ENCODE measurements around the gene SPAG5.

The SPAG5 gene

GRCh38 chr17:28575126-28575795 is 23.6 kb downstream of the SPAG5 start:
- DNase-seq (ENCODE audit: low spot score), result no peak
- TF ChIP-seq, protein P1, sequence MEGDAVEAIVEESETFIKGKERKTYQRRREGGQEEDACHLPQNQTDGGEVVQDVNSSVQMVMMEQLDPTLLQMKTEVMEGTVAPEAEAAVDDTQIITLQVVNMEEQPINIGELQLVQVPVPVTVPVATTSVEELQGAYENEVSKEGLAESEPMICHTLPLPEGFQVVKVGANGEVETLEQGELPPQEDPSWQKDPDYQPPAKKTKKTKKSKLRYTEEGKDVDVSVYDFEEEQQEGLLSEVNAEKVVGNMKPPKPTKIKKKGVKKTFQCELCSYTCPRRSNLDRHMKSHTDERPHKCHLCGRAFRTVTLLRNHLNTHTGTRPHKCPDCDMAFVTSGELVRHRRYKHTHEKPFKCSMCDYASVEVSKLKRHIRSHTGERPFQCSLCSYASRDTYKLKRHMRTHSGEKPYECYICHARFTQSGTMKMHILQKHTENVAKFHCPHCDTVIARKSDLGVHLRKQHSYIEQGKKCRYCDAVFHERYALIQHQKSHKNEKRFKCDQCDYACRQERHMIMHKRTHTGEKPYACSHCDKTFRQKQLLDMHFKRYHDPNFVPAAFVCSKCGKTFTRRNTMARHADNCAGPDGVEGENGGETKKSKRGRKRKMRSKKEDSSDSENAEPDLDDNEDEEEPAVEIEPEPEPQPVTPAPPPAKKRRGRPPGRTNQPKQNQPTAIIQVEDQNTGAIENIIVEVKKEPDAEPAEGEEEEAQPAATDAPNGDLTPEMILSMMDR (IDR thresholded peaks at IDR 0.05; ENCODE audit: extremely low read depth, missing control alignments), result no peak

DNA sequence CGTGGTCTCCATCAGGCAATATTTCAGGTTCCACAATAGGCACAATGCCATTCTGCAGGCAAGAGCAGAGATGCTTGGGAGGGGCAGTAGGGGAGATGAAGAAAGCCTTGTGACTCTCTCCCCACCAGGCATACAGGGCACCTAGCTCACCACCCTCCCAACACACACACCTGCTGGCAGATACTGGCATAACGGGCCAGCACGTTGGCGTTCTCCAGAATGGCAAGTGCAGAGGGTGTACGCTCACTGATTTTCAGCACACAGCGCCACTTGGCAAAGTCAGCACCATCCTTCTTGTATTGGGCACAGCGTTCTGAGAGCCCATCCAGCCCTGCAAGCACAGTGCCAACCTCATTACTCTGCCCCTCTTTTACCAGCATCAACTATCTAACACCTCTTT is 24.3 kb downstream of the SPAG5 start:
- DNase-seq (ENCODE audit: low spot score), result no peak
- TF ChIP-seq, protein P1 (IDR thresholded peaks at IDR 0.05; ENCODE audit: extremely low read depth, missing control alignments), result no peak

DNA sequence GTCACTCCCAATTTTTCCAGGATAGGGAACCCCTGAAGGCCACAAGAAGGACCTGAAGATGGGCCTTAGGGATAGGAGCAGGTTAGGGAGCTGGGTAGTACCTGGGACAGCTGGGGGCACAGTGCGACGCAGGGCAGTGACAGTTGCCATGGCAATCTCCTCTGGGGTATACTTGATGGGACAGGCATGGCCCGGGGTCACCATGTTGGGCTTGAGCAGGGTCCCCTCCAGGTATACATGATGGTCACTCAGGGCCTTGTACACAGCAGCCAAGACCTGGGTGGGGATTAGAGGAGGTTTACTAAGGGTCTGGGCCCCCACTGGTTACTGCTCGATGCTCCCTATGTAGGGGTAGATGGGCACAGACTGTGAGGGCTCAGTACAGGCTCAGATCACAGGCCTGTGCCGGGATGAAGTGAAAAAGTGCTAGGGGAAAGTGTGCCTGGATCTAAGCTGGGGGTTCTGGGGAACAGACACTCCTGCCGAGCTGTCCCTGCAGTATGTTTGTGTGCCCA is 24.8 kb downstream of the SPAG5 start:
- DNase-seq (ENCODE audit: low spot score), result no peak
- TF ChIP-seq, protein P1 (IDR thresholded peaks at IDR 0.05; ENCODE audit: extremely low read depth, missing control alignments), result no peak

GRCh38 chr17:28573521-28573920 is 25.3 kb downstream of the SPAG5 start:
- DNase-seq (ENCODE audit: low spot score), result no peak
- TF ChIP-seq, protein P1 (IDR thresholded peaks at IDR 0.05; ENCODE audit: extremely low read depth, missing control alignments), result no peak

- TF ChIP-seq, protein P1 (IDR thresholded peaks at IDR 0.05; ENCODE audit: extremely low read depth, missing control alignments), result no peak
- no peak for DNase-seq (ENCODE audit: low spot score)
These were observed 25.8 kb downstream of the SPAG5 start for GRCh38 chr17:28573040-28573380.

- TF ChIP-seq, protein P1 (IDR thresholded peaks at IDR 0.05; ENCODE audit: extremely low read depth, missing control alignments), result no peak
These were observed 26.4 kb downstream of the SPAG5 start for GRCh38 chr17:28572259-28573039.

More at GRCh38 chr17:28572259-28573039, 26.4 kb downstream of the SPAG5 start:
- no peak for DNase-seq (ENCODE audit: low spot score)

All from GM20000 (cell line).